Endothelial cell of umbilical vein (primary cell): ENCODE results near the gene STON2.

Experiments used
- EZH2 ChIP-seq: IDR thresholded peaks from 2 replicates; pipeline ENCODE4 v1.6.1; 2012; ENCODE audit warnings: borderline replicate concordance, low read depth, mild to moderate bottlenecking, moderate library complexity, low read length, inconsistent platforms; ENCODE audit not compliant: severe bottlenecking
- GATA2 ChIP-seq: IDR thresholded peaks from 2 replicates; pipeline ENCODE4 v1.7.0; 2011; ENCODE audit warnings: low read depth, mild to moderate bottlenecking, moderate library complexity, mixed read lengths, low read length; ENCODE audit not compliant: insufficient read length, insufficient read depth
- MAX ChIP-seq: IDR thresholded peaks from 2 replicates; pipeline ENCODE4 v1.6.1; 2011; ENCODE audit not compliant: insufficient read depth, insufficient read length
- MYC ChIP-seq: IDR thresholded peaks from one replicate; pipeline ENCODE4 v1.6.1; 2011; ENCODE audit warnings: mild to moderate bottlenecking, low read depth, low read length
- POLR2A ChIP-seq: IDR thresholded peaks from 2 replicates; pipeline ENCODE4 v1.6.1; 2012; ENCODE audit warnings: low read depth, mild to moderate bottlenecking, control low read depth, low read length
- POLR2AphosphoS5 ChIP-seq: IDR thresholded peaks from 2 replicates; pipeline ENCODE4 v1.6.1; 2012; ENCODE audit warnings: low read depth, mild to moderate bottlenecking, control low read depth, low read length, moderate library complexity; ENCODE audit not compliant: insufficient read depth
- TF ChIP-seq, protein P1 (sequence below), 2 donors: IDR thresholded peaks; 1 replicate in 1 of 2; 2 replicates in 1 of 2; pipeline ENCODE4 v1.5.1; 2011; ENCODE audit warnings: low read length in 2 of 2, mild to moderate bottlenecking in 2 of 2, moderate library complexity in 2 of 2, control low read depth in 1 of 2, inconsistent platforms in 1 of 2, low read depth in 1 of 2; ENCODE audit not compliant: insufficient read depth in 1 of 2; ENCODE audit errors: extremely low read depth in 1 of 2

DNA sequence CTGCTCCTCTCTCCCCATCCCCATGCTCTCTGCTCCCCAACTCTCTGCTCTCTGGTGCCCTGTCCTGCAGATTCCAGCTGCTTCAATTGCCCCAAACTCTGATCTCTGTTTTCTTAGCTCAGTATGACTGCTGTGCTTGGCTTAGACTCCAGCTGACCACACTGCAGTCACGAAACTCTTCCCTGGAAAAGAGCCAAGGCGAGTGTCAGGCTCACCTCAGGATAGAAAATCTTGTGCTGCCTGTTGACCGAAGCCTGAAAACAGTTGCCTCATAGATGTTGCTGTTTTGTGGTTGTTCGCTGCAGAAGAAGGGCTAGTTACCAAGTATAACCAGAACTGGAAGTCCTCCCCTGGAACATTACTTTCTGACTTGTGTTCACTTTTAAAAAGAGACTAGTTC, 6.7 kb upstream of the STON2 start:
- TF ChIP-seq, protein P1, sequence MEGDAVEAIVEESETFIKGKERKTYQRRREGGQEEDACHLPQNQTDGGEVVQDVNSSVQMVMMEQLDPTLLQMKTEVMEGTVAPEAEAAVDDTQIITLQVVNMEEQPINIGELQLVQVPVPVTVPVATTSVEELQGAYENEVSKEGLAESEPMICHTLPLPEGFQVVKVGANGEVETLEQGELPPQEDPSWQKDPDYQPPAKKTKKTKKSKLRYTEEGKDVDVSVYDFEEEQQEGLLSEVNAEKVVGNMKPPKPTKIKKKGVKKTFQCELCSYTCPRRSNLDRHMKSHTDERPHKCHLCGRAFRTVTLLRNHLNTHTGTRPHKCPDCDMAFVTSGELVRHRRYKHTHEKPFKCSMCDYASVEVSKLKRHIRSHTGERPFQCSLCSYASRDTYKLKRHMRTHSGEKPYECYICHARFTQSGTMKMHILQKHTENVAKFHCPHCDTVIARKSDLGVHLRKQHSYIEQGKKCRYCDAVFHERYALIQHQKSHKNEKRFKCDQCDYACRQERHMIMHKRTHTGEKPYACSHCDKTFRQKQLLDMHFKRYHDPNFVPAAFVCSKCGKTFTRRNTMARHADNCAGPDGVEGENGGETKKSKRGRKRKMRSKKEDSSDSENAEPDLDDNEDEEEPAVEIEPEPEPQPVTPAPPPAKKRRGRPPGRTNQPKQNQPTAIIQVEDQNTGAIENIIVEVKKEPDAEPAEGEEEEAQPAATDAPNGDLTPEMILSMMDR (IDR thresholded peaks at IDR 0.05; ENCODE audit: extremely low read depth in 1 of 2, insufficient read depth in 1 of 2, low read depth in 1 of 2, low read length in 2 of 2) = no peak
- no peak for TF ChIP-seq GATA2
- no peak for TF ChIP-seq EZH2
- no peak for TF ChIP-seq POLR2A
- no peak for TF ChIP-seq MYC
- no peak for TF ChIP-seq MAX
- no peak for TF ChIP-seq POLR2AphosphoS5
